ENCODE results near the gene TLK1.
A peak's percentile ranks its signal among the peaks of the same experiment; 100 is the strongest.

The TLK1 gene

DNA sequence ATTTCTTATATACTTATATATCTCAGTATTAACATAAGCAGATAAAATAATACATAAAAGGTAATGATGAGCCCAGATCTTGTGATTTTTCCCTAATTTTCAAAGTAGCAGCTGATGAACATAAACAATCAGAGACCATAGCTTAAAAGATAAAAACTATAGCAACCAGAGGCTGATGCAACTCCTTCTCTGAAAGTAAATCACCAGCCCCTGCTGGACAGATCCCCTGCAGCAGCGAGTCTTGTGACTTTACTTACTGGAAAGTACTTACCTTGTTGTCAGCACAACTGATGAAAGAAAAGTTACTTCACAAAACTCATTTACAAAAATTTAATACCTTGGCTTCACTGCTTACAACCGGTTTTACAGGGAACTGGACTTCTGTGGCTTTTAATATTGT lies 164.4 kb downstream of the TLK1 start:
- no peak for DNase-seq

DNA sequence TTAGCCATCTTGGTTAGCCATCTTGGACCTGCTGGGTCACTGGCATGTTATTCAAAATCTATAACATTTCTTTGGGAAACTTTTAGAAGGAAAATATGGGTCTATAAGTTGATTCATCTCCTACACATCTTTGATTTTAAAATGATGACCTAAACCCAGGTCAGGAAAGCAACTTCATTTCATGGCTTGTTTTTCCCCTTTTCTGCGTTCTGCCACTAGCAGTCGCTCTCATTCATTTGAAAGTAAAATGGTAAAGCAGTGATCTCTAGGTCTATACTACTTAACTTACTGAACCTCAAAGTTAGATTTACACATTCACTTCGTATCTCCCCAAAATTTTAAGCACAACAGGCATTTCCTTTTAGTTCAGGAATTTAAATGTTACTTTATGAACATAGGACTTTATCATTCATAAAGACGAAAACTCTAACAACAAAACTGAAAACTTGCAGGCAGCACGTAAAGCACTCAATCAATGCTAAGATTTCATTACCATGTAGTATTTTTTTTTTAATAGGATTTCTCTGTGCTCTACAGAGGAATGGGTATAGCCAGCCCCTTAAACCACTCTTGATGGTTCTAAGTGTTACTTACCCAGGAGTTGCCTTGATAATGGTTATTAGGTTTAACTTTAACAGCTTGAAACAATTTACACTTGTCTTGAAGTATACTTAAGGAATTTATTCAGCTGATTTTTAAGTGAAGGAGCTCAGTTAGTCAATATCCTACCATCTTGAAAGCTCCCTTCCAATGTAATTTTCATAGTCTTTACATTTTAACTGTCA lies 169.1 kb downstream of the TLK1 start:
- DNase-seq = no peak

DNA sequence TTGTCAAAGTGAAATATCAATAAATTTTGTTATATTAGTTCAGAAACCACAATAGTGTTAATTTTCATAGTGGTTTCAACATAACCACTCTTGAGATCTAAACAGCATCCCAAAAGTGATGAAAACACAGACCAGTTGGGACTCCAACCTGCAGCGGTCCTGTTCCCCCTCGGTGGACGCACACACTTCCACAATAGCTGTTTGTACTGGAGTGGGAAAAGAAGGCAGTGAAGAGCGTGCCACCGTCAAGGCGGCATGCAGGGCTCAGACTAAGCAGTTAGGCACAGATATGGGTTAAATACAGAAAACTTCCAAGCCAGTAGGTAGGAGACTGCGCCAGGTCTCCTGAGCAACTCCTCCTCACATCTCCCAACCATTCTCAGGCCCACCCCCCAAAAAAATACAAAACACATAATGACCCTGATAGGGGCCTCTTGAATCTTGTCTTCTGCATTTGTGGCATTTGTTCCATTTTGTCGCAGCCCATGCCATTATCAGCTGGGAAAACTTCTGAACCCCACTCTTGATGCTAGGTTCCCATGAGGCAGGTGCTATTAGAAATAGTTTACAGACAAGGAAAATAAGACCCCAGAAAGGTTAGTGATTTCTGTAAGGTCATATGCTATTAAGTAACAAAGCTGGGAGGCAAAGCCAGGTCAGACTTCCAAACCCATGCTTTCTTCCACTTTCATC lies 174.0 kb downstream of the TLK1 start:
- no peak for DNase-seq

DNA sequence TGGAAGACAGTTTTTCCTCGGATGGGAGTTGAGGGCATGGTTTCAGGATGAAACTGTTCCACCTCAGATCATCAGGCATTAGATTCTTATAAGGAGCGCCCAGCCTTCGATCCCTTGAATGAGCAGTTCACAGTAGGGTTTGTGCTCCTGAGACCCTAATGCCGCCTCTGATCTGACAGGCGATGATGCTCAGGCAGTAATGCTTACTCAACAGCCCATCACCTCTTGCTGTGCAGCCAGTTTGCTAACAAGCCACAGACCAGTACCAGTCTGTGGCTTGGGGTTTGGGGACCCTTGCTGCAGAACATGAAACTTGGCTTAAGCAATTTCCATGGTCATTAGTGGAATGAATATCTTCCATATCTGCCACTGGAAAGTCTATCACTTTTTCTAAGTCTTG lies 175.3 kb downstream of the TLK1 start:
- DNase-seq = no peak

DNA sequence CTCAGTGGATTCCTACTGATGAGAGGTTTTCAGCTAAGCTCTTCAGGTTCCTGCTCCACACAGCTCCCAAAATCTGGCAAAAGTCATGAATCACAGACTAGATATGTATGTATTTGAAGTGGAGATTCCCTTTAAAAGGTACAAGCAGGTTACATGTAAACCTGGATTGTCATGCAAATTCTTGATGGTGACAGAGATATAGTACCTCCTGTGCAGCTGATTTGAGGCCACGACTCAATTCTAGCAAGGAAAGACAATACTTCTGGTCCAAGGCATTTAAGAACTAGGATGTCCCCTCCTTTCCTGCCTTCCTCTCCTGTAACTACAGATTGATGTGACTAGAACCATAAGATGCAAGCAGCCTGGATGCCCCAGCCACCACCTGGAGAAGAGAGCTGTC lies 176.6 kb downstream of the TLK1 start:
- DNase-seq = no peak

DNA sequence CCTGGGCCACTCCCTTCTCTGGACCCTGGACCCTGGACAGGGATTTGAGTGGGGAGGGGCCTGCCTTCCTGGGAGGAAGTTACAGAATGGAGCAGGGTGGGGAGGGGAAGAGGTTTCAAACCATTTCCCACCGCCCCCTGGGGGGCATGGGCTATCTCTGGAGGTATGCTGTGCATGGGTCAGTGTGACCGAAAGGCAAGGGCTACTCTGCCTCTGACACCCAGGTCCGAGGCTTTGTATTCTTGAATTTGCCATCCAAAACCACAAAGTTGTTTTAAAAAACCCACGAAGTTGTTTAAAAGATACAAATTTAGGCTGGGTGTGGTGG lies 184.8 kb downstream of the TLK1 start:
- DNase-seq = no peak

DNA sequence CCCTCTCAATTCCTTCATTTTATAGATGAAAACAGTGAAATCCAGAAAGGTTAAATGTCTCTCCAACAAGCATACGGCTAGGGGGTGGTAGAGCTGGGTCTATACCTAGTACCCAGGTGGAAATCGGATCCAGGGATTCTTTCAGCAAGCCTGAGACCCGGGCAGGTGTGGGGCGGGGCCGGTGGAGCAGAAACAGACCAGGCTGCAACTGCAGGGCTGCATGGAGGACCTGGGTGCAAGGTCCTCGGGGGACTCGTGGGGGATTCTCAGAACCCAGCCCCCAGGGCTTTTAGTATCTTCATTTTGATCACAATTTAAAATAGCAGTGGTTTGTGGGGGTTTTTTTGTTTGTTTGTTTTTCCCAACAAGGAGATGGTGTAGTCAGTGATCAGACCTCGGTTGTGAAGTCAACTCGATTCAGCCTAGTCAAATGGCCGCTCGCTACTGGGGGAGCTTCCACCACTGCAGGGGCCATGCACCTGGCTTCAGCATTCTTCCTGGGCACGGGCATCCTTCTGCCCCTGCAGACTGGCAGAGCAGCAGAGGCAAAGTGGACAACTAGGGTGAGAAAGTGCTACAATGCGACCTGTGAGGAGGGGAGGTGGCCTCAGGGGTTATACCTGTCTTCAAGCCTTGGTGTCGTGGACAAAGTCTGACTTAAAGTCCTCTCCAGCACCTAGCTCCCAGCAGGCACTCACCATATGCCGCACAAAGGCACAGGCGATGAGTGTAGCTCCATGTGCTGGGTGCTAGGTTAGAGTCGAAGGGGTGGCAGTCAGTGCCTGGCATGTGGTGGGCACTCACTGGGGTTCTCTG lies 185.4 kb downstream of the TLK1 start:
- no peak for DNase-seq

DNA sequence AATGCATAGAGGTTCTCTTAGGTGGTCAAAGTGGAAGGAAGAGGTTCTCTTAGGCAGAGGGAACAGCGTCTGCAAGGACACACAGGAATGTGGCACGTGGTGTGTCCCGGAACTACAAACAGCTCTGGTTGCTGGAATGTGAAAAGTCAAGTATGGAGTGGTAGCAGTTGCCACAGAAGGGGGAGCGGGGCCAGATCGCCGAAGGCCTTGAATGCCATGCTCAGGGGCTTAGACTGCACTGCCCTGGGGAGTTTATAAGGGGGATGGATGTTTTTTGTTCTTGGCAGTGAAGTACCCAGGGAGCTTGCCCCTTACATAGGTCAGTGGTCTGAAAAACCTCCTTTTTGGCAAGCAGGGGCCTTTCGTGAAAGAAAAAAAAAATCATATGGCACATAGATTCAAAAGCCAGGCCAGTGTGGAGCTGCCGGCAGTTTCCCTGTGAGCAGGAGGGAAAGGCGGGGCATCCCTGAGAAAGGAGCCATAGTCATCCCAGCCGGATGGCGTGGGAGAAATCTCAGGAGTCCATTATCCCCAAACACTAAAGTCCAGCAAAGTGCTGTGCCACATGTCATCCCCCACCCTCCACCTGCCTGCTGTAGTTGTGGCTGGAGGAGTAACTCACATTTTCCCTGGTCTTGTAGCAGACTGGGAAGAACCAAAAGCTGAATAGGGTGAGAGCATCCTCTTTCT lies 186.2 kb downstream of the TLK1 start:
- DNase-seq = no peak

DNA sequence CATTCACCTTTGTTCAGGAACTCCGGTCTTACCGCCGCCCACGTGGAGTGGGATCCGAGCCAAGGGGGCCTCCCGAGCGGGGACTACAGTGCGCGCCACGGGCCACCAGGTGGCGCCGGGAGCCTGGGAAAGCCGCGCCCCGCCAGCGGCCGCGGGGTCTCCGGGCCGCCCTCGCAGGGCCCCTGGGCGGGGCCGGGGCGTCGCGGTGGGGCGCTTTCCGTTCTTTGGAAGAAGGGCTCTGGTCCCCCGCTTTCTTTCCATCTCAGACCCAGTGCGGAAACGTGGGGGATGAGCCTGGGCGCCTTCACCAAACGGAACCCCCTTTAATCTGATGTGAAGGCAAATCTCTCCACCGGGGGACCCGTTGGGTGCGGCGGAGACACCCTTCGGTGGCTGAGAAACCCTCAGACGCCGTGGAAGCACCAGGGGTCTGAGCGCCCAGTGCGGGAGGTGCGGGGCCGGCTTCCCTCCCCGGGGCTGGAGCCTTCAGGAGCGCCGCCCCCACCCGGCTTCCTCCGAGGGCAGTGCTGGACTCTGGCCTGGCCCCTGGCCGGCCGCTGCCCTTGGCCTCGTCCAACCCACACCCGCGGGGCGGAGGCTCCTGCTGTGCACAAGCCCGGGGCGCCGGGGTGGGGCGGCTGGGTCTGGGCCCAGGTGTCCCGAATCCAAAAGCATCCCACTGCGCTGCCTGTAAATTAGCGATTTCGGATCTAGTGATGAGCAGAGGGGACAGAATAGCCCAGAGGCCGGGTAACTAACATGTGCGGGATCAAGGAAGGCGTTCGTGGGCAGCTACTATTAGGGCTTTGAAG lies 187.0 kb downstream of the TLK1 start:
- peak; percentile 91 for DNase-seq

DNA sequence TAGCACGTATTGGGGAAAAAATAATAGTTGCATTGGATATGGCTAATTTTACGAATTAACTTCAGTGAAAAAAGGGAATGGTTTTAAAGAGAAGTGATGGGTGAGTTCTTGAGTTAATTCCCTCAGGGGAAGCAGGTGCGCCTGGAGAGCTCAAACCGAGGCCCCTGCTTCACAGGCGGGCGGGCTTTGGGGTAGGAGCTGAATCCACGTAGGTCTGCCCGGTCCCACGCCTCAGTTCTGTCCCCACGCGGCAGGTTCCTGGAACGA lies 187.5 kb downstream of the TLK1 start:
- no peak for DNase-seq

DNA sequence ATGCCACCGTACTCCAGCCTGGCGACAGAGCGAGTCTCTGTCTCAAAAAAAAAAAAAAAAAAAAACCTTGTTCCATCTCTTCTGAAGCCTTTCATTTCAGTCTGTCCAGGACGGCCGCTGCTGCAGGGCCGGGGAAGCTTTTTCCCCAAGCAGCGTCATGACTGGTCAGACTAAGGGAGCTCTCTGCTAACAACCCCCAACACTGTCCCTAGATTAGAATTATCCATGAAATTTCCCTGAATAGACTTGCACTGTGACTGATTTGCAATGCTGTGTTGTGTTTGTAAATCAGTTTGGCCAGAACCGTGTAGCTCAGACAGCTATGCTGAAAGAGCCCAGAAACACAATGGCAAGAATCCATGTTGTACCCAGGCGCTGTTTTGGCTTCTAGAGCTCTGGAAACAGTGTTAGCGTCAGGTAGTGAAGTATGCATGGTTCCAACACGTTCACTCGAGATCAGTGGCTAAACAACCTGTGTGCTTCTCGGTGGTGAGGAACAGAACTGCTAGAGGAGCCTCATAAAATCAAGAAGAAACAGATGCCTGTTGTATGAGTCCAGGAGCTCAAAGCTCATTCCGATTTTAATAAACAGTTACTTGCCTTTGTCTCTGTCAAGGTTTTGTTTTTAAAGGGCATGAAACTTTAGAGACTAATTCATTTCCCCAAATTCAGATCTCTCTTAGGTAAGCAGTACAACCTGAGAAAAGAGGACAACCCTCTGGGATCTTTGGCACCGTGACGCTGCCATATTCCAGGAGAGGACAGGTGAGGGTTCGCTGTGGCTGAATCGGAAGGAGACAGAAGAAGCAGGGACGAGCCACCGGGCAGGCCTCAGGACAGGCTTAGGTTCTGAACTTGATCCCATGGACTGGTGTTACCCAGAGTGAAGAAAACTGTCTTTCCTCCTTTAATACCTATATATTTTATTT lies 188.1 kb downstream of the TLK1 start:
- DNase-seq = no peak

DNA sequence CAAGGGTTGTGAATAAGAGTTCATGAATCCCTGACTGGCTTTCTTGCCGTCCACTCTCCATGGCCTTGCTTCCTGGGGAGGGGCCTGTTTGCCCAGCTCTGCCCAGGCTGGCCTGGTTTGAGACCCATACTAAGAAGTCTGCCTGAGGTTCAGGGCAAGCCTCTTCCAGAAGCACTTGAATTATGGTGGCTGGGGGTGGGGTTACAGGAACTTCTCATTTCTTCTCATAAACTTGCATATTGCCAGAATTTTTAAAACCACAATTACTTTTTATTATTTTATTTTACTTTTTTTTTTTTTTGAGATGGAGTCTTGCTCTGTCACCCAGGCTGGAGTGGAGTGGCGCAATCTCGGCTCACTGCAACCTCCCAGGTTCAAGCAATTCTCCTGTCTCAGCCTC lies 189.6 kb downstream of the TLK1 start:
- no peak for DNase-seq

DNA sequence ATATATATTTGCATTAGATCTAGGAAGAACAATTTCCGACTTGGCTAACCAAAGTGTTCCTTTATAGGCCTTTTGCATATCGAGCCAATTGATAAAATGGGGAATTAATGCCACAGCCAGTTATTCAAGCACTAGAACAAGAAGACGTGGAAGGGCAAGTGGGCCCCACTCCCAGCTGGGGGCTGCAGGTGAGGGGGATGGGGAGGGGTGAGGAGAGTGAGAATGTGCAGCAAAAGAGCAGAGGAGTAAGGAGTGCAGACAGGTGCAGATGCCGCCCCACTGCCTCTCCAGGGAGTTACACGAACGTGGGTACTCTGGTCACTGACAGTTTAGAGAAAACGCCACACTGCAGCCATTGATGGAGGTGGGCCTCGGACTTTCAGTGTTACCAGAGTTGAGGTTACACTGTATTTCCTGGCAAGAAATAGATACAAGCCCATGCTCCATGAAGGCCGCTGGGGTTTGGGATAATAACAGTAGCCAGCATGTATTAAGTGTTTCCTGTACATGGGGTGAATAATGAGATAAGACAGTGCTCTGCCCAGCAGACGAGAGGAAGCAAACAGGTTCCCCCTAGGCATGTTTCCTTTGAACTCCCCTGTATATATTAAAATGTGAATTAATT lies 190.7 kb downstream of the TLK1 start:
- DNase-seq = no peak

DNA sequence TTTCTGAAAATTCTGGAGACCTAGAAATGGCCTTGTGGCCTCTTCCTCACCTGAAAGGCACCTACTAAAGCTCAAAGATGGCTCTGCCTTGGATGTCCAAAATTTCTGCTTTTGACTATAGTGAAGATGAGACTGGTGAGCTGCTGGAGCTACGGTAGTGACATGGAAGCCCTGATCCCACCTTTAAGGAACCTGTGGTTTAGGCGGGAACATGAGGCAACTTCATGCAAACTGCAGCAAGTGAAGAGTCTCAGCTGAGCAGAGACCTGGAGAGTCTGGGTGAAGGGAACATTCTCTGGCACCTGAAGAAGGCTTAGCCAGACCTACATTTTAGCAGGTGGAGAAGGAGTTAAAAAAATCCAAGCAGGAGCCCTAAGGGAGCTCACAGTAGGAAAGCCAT lies 191.7 kb downstream of the TLK1 start:
- no peak for DNase-seq

DNA sequence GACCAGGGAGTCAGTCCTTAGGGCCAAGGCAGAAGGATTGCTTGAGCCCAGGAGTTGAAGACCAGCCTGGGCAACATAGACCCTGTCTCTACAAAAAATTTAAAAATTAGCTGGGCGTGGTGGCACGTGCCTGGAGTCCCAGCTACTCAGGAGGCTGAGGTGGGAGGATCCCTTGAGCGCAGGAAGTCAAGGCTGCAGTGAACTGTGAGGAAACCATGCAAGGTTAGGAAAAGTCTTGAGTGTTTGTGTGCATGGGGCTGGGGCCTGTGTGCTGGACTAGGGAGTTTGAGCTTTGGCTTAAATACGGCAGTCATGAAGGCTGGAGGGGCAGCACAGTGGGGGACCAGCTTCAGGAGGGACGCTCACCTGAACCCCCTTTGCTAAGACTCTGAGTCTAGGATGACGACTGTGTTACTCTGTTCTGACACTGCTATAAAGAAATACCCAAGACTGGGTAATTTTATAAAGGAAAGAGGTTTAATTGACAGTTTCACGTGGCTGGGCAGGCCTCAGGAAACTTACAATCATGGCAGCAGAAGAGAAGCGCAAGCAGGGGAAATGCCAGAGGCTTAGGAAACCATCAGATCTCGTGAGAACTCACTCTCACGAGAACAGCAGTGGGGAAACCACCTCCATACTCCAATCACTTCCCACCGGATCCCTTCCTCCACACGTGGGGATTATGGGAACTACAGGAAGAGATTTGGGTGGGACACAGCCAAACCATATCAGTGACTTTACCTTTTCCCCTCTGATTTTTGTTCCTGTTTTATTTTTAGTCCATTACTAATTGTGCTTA lies 192.3 kb downstream of the TLK1 start:
- no peak for DNase-seq

DNA sequence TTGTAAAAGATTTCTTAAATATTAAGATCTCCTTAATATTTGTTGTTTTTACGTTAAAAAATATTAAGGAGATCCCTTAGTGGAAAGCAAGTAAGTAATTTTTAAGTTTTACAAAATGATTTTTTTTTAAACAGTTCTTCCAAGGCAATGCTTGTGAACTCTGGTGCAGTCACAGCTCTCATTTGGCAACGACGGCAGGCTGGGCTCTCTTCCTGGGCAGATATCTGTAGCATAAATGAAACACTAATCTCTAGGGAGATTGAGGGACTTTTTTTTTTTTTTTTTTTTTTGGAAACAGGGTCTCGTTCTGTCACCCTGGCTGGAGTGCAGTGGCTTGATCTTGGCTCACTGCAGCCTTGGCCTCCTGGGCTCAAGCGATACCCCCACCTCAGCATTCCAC lies 193.1 kb downstream of the TLK1 start:
- DNase-seq = no peak

DNA sequence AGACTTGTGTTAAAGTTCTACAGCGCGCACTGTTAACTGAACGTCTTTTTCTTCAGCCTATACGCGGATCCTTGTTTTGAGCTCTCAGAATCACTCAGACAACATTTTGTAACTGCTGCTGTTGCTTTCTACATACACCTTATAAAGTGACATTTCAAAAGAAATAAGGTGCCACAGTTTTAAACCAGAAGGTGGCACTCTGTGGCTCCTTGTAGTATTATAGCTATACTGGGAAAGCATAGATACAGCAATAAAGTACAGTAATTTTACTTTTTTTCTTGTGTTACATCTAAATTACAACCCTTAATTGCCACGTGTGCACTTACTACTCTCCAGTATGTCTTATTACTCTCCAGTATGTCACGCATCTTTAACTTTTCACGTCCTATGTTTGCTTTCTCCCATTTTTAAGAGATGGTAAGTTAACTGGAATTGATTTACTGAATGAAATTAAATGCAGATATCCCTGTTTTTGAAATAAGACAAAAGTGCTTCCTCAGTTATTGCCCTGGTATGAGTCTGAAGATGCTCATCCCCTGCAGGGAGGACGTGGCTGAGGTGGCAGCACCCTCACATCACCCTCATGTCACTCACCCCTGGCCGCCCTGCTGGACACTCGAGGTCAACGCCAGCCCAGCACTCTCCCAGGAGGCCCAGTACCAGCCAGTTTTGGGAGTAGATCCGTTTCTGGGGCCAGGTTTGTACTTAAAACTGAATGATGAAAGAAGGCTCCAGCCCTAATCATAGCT lies 193.9 kb downstream of the TLK1 start:
- no peak for DNase-seq

DNA sequence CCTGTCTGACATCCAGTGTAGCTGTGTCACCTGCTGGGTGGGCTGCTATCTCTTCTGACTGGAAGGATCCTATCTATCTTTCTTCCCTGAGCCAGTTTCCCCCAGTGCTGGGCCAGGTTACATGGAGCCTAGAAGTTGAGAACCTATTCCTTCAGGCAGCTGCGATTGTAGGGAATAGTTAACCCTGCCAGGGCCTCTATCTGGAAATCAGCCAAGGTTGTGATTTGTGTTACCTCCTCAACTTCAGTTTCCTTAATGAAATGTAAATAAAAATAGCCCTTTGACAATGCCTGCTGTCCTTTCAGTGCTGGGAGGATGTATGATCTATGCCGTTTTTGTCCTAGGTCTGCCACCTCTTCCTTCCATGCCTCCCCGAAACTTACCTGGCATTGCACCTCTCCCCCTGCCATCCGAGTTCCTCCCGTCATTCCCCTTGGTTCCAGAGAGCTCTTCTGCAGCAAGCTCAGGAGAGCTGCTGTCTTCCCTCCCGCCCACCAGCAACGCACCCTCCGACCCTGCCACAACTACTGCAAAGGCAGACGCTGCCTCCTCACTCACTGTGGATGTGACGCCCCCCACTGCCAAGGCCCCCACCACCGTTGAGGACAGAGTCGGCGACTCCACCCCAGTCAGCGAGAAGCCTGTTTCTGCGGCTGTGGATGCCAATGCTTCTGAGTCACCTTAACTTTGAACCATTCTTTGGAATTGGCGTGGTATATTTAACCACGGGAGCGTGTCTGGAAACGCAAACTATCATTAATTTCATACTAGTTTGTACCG lies 195.1 kb downstream of the TLK1 start:
- DNase-seq = no peak

DNA sequence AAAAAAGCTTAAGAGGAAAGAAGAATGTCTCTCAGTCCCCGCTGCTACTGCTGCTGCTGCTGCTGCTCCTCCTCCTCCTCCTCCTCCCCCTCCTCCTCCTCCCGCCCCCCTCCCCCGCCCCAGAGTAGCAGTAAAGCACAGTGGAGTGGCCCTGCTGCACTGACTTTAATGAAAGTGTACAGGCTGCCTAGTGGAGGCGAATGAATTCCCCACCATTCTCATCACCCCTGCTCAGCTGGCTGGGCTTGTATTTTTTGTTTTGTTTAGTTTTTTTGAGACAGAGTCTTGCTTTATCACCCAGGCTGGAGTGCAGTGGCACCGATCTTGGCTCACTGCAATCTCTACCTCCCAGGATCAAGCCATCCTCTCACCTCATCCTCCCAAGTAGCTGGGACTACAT lies 197.3 kb downstream of the TLK1 start:
- no peak for DNase-seq
